Measurements from ENCODE around the gene ERN1.

DNA sequence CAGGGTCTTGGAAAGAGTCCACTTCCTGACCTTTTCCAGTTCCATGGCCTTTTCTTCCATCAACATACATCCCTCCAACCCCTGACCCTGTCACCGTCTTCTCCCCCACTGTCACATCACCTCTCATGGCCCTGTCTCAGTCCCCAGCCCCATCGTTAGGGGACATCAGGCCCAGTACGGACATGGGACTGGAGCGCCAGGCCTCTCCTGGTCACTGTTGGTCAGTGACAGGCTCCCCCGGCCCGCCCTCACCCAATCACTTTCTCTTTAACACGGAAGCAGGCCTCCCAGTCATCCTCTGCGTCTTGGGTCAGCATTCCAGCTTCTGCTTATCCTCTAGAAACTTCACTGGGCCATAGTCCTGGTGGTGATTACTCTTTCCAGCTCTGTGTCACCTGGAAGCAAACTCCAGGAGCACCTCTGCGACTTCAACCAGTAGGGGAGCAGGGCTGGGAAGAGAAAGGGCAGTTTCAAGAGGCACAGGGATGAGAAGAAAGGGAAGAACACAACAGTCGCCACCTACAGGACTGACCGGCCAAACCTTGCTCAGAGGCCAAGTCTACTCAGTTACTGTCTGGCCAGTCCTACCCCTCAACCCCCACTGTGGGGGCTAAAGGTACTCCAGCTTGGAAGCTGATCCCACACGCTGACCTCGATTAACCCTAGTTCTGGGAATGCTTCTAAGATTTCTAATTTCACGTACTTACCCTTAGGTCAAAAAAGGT, 93.6 kb downstream of the ERN1 start:
- TF ChIP-seq, protein P1, sequence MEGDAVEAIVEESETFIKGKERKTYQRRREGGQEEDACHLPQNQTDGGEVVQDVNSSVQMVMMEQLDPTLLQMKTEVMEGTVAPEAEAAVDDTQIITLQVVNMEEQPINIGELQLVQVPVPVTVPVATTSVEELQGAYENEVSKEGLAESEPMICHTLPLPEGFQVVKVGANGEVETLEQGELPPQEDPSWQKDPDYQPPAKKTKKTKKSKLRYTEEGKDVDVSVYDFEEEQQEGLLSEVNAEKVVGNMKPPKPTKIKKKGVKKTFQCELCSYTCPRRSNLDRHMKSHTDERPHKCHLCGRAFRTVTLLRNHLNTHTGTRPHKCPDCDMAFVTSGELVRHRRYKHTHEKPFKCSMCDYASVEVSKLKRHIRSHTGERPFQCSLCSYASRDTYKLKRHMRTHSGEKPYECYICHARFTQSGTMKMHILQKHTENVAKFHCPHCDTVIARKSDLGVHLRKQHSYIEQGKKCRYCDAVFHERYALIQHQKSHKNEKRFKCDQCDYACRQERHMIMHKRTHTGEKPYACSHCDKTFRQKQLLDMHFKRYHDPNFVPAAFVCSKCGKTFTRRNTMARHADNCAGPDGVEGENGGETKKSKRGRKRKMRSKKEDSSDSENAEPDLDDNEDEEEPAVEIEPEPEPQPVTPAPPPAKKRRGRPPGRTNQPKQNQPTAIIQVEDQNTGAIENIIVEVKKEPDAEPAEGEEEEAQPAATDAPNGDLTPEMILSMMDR (IDR thresholded peaks at IDR 0.05): no peak
- no peak for TF ChIP-seq POLR2A (IDR thresholded peaks at IDR 0.05)

All from gastroesophageal sphincter (tissue), 3 donors.